Activated T-helper 9 cell treated with anti-CD3 and anti-CD28 coated beads, Interleukin-2, amount 50 U/mL, for 16 hours (primary cell): ENCODE measurements around the gene SERP1.
"Not testable (repeated sequence)": the region's sequence is repeated elsewhere in the genome, so short reads cannot be mapped to it uniquely, and the experiment has no call there.

Source experiments
- DNase-seq: peaks from one replicate; pipeline ENCODE4 v3.0.0-alpha.2; 2020; ENCODE audit warnings: low read depth

SERP1 gene

DNA sequence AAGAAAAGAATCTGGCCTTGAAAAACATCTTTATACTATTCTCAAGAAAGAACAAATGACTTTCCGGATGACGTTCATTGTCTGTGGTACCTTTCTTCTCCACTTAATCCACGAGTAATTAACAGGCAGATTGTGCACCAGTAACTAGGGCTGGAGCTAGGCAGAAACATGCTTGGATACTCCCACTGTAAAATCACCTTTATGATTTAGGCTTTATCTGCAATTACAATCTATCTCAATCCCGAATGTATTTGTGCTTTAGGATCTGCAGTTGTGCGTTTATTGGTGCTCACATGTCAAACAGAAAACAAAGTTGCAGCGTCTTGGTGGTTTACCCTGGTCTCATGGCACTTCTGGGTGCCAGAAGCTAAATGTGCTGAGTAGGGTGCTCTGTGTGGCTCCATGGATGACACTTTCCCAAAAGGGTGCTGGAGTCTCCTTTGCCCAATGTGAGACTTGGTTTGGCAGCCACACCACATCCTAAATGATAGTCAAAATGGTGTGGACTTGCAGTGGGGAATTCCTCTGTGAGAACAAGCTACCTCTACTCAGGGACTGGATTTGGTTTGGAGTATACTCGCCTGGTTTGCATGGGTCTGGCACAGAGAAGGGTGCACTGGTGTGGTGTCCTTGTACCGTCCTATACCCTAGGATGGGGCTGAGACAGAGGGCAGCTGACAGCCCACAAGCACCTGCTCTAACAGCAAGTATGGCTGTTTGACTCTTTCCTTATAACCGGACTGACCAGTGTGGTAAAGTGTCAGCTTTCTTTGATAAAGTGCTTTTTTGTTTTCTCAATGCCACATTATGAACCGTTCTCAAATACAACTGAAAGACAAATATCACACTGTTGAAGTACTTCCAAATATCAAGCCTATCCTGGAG lies 7.7 kb downstream of the SERP1 start:
- no peak for DNase-seq

DNA sequence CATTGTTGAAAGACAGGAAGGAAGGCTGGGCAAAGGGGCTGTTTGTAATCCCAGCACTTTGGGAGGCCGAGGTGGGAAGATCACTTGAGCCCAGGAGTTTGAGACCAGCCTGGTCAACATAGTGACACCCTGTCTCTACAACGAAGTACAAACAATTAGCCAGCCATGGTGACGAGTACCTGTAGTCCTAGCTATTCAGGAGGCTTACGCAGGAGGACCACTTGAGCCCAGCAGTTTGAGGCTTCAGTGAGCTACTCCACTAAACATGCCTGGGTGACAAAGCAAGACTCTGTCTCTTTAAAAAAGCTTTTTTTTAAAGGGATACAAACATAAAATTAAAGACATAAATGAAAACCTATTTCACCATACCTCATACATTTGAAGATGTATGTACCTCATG lies 11.1 kb downstream of the SERP1 start:
- DNase-seq = no peak

DNA sequence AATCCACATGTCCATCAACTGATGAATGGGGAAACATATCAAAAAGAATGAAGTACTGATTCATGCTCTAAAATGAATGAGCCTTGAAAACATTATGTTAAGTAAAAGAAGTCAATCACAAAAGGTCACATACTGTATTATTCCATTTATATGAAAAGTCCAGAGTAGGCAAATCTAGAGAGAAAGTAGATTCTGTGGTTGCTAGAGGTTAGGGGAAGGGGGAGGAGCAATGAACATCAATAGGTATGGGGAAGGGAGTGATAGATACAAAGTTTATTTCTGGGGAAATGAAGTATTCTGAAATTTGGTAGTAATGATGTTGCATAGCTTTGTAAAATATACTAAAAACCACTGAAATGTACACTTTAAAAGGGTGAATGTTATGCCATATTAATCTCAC lies 14.5 kb downstream of the SERP1 start:
- no peak for DNase-seq

DNA sequence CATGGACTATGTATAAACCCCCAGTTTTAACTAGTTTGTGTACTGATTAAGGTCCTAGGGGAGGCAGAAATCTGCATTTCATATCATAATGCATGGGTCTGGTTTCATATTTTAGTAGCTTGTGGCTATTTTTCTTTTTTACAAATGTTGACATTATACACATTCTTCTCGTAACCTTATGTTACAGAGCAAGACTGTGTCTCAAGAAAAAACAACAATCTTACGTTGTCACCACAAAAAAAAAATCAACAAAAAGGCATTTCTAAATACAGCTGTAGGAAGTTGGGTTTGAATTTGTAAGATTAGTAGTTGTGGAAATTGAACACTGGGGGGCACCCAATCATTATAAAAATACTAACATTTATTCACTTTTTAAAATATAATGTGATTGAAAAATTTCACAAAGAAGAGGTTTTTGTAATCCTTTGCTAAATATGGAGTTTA lies 17.9 kb downstream of the SERP1 start:
- DNase-seq = no peak

DNA sequence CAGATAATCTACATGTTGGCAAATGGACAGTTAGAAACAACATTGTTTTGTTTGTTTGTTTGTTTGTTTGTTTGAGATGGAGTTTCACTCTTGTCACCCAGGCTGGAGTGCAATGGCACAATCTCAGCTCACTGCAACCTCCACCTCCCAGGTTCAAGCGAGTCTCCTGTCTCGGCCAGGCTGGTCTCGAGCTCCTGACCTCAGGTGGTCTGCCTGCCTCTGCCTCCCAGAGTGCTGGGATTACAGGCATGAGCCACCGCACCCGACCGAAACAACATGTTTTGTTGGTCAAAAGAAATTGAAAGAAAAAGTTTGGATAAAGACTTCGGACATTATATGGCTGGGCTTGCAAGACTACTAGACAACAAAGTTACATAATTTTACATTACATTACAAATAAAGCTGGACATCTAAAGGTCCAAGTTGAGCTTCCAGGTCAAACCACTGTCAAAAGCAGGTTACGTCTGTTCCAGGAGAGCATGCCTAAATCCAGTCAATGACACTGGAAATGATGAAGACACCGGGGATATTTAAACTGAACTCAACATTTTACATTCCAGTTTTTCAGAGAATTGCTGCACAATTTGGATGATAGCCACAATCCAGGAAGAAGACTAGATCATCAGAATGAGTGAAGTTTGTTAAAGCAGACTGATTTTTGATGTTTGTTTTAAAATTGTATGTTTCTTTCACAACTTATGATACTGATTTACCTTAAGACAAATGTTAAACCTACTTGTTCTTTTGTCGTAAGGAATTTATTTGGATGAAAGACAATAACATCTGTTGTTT lies 18.6 kb downstream of the SERP1 start:
- DNase-seq = no peak

DNA sequence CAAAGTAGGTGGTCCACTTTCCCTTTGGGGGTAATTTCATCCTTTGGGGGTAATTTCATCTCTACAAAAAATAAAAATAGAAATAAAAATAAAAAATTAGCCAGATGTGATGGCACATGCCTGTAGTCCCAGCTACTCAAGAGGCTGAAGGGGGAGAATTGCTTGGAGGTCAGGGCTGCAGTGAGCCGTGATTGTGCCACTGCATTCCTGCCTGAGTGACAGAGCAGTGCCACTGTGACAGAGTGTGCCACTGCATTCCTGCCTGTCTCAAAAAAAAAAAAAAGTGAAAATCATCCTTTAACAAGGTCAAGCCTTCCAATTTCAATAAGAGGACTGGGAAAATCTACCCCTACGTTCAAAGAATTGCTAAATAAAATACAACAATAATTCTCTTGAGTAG lies 22.8 kb downstream of the SERP1 start:
- no peak for DNase-seq

DNA sequence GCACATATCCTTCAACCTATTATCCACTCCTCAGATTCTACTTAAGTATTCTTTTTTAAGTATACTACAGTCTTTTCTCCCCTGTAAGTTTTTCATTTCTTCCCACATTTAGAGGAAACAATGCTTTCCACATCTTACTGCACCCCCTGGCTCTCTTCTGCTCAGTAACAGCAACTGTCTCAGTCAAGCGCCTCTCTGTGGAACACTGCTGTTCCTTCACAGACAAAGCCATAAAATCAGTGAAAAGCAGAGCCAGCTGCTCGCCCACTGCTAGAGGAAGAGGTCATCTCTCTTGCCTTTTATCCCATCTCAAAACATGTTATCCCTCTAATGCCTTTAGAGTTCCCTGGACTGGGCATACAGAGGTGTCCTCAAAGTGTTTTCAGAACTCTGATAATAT lies 24.8 kb downstream of the SERP1 start:
- no peak for DNase-seq

DNA sequence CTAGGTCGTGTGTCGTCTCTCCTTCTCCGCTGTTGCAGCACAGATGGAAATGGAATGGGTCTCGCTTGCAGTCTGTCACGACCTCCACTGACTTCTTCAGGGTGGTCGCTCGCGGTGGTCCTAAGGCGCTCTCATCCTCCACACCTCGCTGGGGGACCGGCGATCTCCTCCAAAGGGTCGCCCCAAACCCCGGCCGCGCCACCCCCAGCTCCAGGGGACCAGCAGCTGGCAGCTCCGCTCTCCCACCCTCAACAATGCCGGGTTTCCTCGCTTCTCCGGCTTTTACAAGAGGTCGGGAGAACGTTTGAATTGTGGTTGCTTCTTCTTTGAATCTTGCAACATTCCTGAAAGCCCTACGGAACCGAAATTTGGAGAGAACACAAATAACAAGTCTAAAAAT lies 25.9 kb downstream of the SERP1 start:
- no peak for DNase-seq

DNA sequence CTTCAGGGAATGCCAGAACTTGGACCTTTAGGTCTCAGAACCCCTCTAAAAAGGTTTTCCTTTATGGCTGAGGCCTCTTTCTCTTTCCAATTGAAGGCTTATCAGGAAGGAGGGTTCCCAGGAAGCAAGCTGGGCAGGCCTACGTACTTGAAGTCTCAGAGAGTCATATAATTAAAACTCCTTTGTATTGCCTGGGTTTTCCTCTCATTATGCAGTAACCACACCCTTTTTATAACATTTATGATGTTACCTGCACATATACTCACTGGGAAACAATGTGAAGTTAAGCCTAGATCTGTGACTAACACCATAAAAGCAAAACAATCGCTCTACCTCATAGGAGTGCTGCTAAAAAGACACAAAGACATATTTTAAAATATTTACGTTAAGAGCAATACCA lies 27.3 kb downstream of the SERP1 start:
- no peak for DNase-seq

DNA sequence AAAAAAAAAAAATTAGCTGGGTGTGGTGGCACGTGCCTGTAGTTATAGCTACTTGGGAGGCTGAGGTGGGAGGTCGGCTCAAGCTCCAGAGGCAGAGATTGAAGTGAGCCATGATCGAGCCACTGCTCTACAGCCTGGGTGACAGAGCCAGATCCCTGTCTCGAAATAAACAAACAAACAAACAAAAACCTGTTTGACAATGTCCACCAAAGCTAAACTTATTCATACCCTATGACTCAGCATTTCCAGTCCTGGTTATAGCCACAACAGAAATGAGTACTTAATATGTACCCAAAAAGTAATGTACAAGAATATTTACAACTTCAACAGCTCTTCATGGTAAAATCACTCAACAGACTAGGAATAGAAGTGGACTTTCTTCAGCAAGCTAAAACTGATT lies 31.1 kb downstream of the SERP1 start:
- DNase-seq = no peak

DNA sequence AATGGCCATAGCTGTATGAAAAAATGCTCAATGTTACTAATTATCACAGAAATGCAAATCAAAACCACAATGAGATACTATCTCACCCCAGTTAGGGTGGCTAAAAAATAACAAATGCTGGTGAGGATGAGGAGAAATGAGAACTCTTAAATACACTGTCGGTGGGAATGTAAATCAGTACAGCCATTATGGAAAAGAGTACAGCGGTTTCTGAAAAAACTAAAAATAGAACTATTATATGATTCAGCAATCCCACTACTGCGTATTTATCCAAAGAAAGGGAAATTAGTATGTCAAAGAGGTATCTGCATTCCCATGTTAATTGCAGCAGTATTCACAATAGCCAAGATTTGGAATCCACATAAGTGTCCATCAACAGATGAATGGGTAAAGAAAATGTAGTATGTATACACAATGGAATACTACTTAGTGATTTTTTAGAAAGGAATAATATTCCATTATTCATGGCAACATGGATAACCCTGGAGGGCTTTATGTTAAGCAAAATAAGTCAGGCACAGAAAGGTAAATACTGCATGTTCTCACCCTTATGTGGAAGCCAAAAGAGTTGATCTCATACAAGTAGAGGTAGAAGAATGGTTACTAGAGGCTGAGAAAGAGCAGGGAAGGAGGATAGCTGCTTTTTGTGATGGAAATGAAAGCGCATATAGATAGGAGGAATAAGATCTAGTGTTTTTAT lies 35.0 kb downstream of the SERP1 start:
- DNase-seq = no peak

DNA sequence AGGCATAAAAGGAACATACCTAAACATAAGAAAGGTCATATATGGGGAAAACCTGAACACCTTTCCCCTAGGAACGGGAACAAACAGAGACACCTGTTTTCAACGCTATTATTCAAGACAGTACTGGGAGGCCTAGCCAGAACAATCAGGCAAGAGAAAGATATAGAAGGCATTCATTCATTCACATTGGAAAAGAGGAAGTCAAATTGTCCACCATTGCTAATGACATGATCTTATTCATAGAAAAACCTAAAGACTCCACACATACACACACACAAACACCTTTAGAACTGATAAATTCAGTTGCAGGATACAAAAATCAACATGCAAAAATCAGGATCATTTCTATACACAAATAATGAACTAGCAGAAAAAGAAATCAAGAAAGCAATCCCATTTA lies 36.5 kb downstream of the SERP1 start:
- DNase-seq = no peak

DNA sequence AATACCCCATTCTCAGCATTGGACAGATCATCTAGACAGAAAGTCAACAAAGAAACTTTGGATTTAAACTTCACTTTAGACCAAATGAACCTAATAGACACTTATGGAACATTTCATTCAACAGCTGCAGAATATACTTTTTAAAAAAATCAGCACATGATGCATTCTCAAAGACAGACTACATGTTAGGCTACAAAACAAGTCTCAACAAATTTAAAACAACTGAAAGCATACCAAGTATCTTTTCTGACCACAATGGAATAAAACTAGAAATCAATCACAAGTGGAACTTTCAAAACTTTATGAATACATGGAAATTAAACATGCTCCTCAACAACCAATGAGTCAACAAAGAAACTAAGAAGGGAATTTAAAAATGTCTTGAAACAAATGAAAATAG lies 37.9 kb downstream of the SERP1 start:
- DNase-seq = no peak

DNA sequence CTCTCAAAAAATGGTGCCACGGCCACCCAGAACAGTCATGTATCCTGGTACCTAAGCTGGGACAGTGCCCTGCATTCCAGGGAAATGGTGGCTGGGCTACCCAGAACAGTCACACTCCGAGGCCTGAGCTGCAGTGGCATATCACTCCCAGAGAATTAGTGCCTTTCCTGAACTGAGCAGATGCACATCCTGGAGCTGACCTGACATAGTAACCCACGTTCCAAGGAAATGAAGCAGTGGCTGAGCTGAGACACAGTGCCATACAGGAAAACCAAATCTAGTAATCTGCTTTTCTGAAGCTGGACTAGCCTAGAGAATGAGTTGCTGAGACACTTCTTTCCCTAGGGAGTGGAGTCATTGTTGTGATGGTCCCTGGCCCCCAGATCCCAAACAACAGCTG lies 41.8 kb downstream of the SERP1 start:
- no peak for DNase-seq

DNA sequence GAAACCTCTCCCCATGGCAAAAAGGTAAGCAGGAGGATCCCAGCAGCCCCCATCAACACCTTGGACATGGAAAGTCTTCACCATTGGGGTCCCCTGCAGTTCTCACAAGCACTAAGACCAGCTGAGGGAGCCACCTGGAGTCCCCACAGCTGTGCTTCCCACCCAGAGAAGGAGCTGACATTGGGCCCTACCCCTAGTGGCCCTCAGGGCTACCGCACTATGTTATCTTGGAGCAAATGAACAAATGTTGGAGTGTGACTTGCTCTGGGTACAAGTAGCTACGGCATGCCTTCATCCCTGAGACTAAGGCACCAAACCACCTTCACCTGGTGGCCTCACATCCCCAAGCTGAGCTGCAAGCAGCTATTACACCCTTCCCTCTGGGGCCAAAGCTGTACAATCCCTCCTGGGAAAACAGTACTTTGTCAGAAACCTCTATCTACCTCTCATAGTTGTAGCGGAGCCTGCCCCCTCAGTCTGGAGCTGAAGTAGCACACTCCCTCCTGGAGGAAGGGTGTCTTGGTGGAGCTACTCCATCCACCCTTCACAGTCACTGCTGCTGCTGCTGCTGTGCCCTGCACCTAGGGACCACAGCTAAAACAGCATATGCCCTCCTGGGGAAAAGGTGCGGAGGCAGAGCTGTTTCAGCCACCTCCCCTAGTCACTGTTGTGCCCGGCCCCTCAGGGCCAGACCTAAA lies 42.7 kb downstream of the SERP1 start:
- DNase-seq = no peak

DNA sequence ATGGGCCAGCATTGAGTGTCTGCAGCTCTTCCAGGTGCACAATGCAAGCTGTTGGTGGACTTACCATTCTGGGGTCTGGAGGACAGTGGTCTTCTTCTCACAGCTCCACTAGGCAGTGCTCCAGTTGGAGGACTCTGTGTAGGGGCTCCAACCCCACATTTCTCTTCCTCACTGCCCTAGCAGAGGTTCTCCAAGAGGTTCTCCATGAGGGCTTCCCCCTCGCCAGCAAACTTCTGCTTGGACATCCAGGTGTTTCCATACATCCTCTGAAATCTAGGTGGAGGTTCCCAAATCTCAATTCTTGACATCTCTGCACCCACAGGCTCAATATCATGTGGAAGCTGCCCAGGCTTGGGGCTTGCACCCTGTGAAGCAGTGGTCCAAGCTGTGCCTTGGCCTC lies 45.3 kb downstream of the SERP1 start:
- DNase-seq = not testable (repeated sequence)

DNA sequence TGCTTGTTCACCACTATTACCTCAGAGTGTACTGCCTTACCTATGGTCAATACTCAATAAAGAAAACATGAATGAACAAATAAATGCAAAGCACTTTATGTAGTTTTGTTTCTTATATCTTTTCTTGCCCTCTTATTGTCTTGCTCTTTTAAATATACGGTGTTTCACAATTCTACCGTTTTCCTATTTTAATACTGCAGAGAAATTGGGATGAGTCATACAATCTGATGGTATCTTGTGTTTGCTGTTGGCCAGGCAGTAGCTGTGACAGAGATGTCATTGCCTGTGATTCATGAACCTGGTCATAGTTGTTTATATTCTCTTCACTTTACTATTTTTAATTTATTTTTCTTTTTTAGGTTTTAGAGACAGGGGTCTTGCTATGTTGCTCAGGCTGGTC lies 48.3 kb downstream of the SERP1 start:
- DNase-seq = no peak

DNA sequence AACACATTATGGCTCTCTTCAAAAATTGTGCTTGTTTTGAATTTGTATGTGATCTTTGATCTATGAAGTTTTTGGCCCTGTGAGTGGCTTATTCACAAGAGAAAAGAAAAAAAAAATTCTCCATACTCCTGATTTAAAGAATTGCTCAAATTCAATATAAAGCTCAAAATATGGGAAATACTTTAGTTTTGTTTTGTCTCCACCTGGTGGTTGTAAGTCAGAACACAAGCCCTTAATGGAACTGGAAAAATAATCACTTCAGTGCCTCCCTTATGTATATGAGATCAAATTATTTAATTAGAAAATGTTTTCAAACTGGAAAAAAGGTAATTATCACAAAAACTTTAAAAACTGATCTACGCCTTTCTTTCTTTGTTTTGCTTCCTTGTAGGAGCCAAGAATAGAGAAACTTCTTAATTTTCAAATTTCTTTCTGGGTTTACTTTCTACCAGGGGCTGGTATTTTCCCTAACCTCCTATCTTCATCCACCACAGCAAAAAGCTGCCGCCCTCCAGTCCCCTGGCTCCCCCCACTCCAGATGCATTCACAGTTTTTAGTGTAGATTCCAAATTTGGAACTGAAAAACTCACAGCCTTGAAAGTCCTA lies 50.6 kb downstream of the SERP1 start:
- DNase-seq = no peak

DNA sequence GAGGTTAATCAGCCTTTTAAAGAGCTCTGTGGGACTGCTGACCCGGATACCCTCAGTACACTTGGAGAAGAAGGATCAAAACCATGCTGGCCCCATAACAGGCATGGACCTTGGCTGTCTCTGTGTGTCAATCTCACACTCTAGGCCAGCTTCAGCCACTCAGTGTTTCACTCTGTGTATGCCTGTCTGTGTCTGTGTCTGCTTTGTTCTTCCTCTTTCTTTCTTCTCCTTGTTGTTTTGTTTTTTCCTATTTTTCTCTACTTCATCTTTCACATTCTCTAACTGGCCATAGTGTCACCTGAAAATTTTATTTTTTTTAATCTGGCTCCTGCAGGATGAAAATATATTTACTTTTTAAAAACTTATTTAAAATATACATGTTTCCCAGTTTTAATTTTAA lies 51.1 kb downstream of the SERP1 start:
- DNase-seq = no peak

DNA sequence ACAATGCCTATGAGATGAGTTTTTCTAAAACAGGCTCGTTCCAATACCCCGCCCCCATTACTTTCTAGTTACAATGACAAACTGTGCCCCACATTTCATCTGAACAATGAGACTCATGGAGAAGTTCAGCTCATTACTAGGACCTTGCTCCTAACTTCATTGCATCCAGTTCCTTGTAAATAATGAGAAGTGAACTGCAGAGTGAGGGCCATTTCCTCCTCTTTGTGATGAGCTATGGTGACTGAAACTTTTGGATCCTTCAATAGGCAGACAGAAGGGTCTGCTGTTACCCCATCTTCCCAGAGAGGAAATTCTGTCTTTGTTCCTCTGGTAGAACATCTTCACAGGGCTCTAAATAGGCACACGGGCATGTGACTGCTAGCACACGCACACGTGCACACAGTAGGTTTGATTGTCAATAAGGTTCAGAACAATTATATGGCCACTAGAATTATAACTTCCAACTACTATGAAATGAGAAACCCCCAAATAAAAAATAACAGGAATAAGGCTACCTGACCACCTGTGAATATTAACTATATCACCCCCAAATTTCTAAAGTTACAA lies 51.8 kb downstream of the SERP1 start:
- no peak for DNase-seq
